Prostate gland (tissue), 2 donors: ENCODE measurements around the gene CREBRF. TPM values are rescaled to one million over a fixed set of nuclear protein-coding genes. Genes with fewer than 3 reads are reported as not detected.

Experiments
- DNase-seq: peaks from one replicate; pipeline ENCODE4 v3.0.0-alpha.2; 2019; ENCODE audit warnings: low spot score
- H3K27ac ChIP-seq, 2 donors: fragments of 200-600 bp; sonication (generic); 2 replicates each; pipeline ENCODE4 v1.5.1; 2017 to 2019
- H3K27me3 ChIP-seq: fragments of 200-600 bp; sonication (generic); replicated peaks from 2 replicates; pipeline ENCODE4 v1.5.1; 2019; ENCODE audit not compliant: insufficient read depth
- H3K36me3 ChIP-seq, 2 donors: fragments of 200-600 bp; sonication (generic); 1 replicate in 1 of 2; 2 replicates in 1 of 2; pipeline versions ENCODE4 v1.5.1 to v1.8.1; 2017 to 2019
- H3K4me1 ChIP-seq: fragments of 200-600 bp; sonication (generic); replicated peaks from 2 replicates; pipeline ENCODE4 v1.5.1; 2019
- H3K4me3 ChIP-seq, 2 donors: fragments of 200-600 bp; sonication (generic); 2 replicates each; pipeline ENCODE4 v1.5.1; 2017 to 2019
- H3K9me3 ChIP-seq: fragments of 200-600 bp; sonication (generic); 2 replicates; pipeline ENCODE4 v1.5.1; 2017
- POLR2A ChIP-seq: fragments of 450-650 bp; IDR thresholded peaks from one replicate; pipeline ENCODE4 v1.6.1; 2016; ENCODE audit warnings: antibody characterized with exemption, mild to moderate bottlenecking
- POLR2AphosphoS5 ChIP-seq: sonication (generic); formaldehyde crosslinking; IDR thresholded peaks from one replicate; pipeline ENCODE4 v1.6.1; 2017; ENCODE audit warnings: antibody characterized with exemption
- WGBS: methylation state at CpG from one replicate; pipeline ENCODE4 v1.1.5; 2018; 5-methylcytosine and 5-hydroxymethylcytosine counted together
- intact Hi-C: fragments of 100-400 bp; cut with DNase I; formaldehyde crosslinking; loops from one replicate; pipeline ENCODE4 v1.14.2; 2022
- total RNA-seq, 2 donors: library from RNA; depleted of rRNA; stranded (reverse); fragments of >200 nt; gene quantifications; one replicate each; pipeline ENCODE4 v1.1.0, GENCODE V29; 2016
- TF ChIP-seq, protein P1 (sequence below), 4 experiments: fragments of 200-600 bp in 2 of 4; fragments of 450-650 bp in 2 of 4; sonication (generic) in 2 of 4; IDR thresholded peaks; 1 replicate in 3 of 4; 2 replicates in 1 of 4; pipeline ENCODE4 v1.5.1; 2016 to 2019; ENCODE audit warnings: antibody characterized with exemption in 4 of 4, mild to moderate bottlenecking in 2 of 4, moderate library complexity in 2 of 4

Gene CREBRF
- total RNA-seq, 2 donors from 2014 or later = 21.5 to 52.3 TPM

DNA sequence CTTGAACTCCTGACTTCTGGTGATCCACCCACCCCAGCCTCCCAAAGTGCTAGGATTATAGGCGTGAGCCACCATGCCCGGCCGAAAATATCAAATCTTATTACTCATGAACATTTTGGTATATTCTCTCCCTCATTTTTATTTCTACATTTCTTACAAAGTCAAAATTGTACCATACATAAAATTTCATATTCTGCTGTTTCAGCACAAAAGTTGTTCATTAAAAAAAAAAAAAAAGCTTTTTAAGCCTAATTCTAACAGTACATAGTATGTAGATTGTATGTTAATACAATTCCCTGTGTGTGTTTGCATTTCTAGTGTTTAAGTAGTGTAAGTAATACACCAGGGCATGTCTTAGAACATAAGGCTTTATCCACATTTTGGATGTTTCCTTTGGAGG is 103.1 kb downstream of the CREBRF start:
- Histone ChIP-seq H3K4me3 (no peak overlapping the region), H3K9me3 (no peaks in the 10 kb centered on the region), H3K27ac (no peak overlapping the region), H3K27me3 (no peaks in the 10 kb centered on the region), H3K36me3 (no peaks in the 10 kb centered on the region), H3K4me1 (no peaks in the 10 kb centered on the region)
- 97% methylated on average over 3 of the region's 3 CpGs for WGBS
- intact Hi-C loops = no loop called here
- TF ChIP-seq, protein P1, sequence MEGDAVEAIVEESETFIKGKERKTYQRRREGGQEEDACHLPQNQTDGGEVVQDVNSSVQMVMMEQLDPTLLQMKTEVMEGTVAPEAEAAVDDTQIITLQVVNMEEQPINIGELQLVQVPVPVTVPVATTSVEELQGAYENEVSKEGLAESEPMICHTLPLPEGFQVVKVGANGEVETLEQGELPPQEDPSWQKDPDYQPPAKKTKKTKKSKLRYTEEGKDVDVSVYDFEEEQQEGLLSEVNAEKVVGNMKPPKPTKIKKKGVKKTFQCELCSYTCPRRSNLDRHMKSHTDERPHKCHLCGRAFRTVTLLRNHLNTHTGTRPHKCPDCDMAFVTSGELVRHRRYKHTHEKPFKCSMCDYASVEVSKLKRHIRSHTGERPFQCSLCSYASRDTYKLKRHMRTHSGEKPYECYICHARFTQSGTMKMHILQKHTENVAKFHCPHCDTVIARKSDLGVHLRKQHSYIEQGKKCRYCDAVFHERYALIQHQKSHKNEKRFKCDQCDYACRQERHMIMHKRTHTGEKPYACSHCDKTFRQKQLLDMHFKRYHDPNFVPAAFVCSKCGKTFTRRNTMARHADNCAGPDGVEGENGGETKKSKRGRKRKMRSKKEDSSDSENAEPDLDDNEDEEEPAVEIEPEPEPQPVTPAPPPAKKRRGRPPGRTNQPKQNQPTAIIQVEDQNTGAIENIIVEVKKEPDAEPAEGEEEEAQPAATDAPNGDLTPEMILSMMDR (IDR thresholded peaks at IDR 0.05) = no peak
- TF ChIP-seq POLR2A (no peak), POLR2AphosphoS5 (no peak)
- no peak for DNase-seq

DNA sequence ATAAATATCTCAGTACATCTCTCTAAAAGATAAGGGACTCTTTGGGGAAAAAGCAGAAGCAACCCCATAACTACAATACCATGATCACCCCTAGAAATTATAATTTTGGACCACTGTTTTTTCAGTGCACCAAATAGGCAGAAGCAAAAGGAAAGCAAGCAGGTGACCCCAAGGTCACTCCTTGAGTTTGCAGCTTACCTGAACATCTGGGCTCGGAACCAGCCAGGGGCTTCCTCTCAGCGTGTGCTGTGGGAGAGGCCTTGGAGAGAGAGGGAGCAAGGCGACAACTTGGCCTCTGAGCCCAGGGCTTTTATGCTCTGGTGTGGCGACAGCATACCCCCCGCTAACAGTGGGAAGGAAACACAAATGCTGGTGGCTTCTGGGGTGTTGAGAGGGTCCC is 105.0 kb downstream of the CREBRF start:
- 91% methylated on average over 5 of the region's 5 CpGs for WGBS
- Histone ChIP-seq H3K27me3 (no peaks in the 10 kb centered on the region), H3K4me3 (no peak overlapping the region), H3K27ac (no peak overlapping the region), H3K36me3 (no peaks in the 10 kb centered on the region), H3K9me3 (no peaks in the 10 kb centered on the region), H3K4me1 (no peaks in the 10 kb centered on the region)
- intact Hi-C loops = loop anchor here (10.0 kb wide), 1 partner anchor 114 kb away; no protein-coding TSS in a partner anchor
- TF ChIP-seq POLR2AphosphoS5 (no peak), POLR2A (no peak)
- TF ChIP-seq, protein P1 (IDR thresholded peaks at IDR 0.05) = no peak
- no peak for DNase-seq

DNA sequence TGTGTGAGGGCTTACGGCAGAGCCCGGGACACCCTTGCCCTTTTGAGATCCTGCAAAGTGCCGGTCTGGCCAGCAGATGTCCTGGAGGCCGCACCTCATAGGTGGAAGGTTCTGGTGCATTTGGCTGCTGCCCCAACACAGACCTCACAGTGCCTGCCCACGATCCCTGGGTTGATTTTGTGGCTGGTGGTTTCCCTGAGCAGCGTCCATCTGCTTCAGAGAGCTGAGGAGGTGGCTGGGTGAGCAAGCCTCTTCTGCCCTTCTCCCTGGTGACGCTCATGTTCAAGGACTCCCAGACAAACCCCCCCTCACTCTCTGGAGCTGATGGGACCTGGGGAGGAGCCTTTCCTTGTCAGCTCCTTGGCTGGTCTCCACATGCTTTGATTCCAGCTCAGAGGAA is 107.1 kb downstream of the CREBRF start:
- intact Hi-C loops = loop anchor here (10.0 kb wide), 1 partner anchor 112 kb away; no protein-coding TSS in a partner anchor
- TF ChIP-seq POLR2AphosphoS5 (no peak), POLR2A (no peak)
- TF ChIP-seq, protein P1 (IDR thresholded peaks at IDR 0.05) = no peak

GRCh38 chr5:173165177-173166016 is 109.2 kb downstream of the CREBRF start:
- Histone ChIP-seq H3K4me3 (no peak overlapping the region), H3K27me3 (no peaks in the 10 kb centered on the region), H3K4me1 (no peaks in the 10 kb centered on the region), H3K9me3 (no peaks in the 10 kb centered on the region), H3K36me3 (no peaks in the 10 kb centered on the region), H3K27ac (no peak overlapping the region)
- DNase-seq = no peak
- TF ChIP-seq, protein P1 (IDR thresholded peaks at IDR 0.05) = no peak
- TF ChIP-seq POLR2A = no peak
- no peak for TF ChIP-seq POLR2AphosphoS5
- intact Hi-C loops = loop anchor here (10.0 kb wide), 1 partner anchor 109 kb away; no protein-coding TSS in a partner anchor
- 86% methylated on average over 2 of the region's 2 CpGs for WGBS

More for the DNA sequence above, 107.1 kb downstream of the CREBRF start:
- Histone ChIP-seq H3K9me3 (no peaks in the 10 kb centered on the region), H3K27me3 (no peaks in the 10 kb centered on the region), H3K27ac (no peak overlapping the region), H3K36me3 (no peaks in the 10 kb centered on the region), H3K4me1 (no peaks in the 10 kb centered on the region), H3K4me3 (no peak overlapping the region)
- no peak for DNase-seq
- 84% methylated on average over 7 of the region's 7 CpGs for WGBS

DNA sequence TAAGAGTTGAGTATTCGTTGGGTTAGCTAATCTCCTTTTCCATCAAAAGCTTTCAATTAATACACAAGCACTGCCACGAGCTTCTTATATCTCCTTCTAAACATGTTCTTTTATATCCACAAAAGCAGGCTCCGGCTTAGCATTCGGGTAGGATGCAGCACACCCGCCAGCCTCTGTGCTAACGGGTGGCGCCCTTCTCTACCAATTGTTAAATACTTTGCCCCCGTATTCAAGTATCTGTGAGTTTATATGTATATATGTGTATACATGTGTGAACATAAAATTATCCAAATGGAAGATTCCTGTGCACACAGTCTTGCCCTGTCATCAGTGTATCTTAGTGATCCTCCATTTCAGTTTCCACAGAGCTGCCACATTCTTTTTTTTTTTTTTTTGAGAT is 116.0 kb downstream of the CREBRF start:
- Histone ChIP-seq H3K4me1 (no peaks in the 10 kb centered on the region), H3K27me3 (no peaks in the 10 kb centered on the region), H3K4me3 (no peak overlapping the region), H3K9me3 (no peaks in the 10 kb centered on the region), H3K36me3 (no peaks in the 10 kb centered on the region), H3K27ac (no peak overlapping the region)
- WGBS = 64% methylated on average over 8 of the region's 8 CpGs
- no peak for DNase-seq
- intact Hi-C loops = no loop called here
- TF ChIP-seq POLR2AphosphoS5 (no peak), POLR2A (no peak)
- TF ChIP-seq, protein P1 (IDR thresholded peaks at IDR 0.05) = no peak
